IMR-90 (cell line): ENCODE data around the gene HSP90B1. TPM values are rescaled to one million over a fixed set of nuclear protein-coding genes. Genes with fewer than 3 reads are reported as not detected.
A peak's percentile ranks its signal among the peaks of the same experiment; 100 is the strongest.

Experiments
- ATAC-seq: fragments of 200-7000 bp; cut with Tn5 transposase; 2 replicates; pipeline ENCODE4 v1.9.1; 2020; ENCODE audit warnings: low read depth, mild to moderate bottlenecking, moderate library complexity
- BruUV-seq: library from RNA; stranded (reverse); fragments of 400-500 nt; replicated peaks from 2 replicates; lab custom pipeline; 2021; lab: Mats Ljungman, UMichigan
- CTCF ChIA-PET: fragments of 300-600 bp; formaldehyde crosslinking; extraction: SDS; loops from one replicate; lab custom pipeline; 2021; ENCODE audit warnings: antibody characterized with exemption; lab: Yijun Ruan, JAX
- POLR2A ChIA-PET: fragments of 300-600 bp; sonication (Branson Sonifier 250); formaldehyde crosslinking; loops from one replicate; lab custom pipeline; 2022; ENCODE audit warnings: antibody characterized with exemption; ENCODE audit not compliant: unreplicated experiment; lab: Charles Lee
- DNase-seq: peaks from one replicate; pipeline ENCODE4 v3.0.0; 2013
- H2AFZ ChIP-seq: replicated peaks from 2 replicates; pipeline ENCODE3; 2013; ENCODE audit warnings: low read length, mild to moderate bottlenecking; ENCODE audit not compliant: poor library complexity
- H2AK5ac ChIP-seq: 2 replicates; pipeline ENCODE4 v1.6.1; 2013; ENCODE audit warnings: low read depth, low read length, inconsistent platforms
- H2AK9ac ChIP-seq: replicated peaks from 2 replicates; pipeline ENCODE3; 2013; ENCODE audit warnings: mild to moderate bottlenecking, low read depth, low read length, moderate library complexity; ENCODE audit not compliant: poor library complexity
- H2BK120ac ChIP-seq: 2 replicates; pipeline ENCODE4 v1.6.1; 2013; ENCODE audit warnings: low read depth, low read length, inconsistent platforms
- H2BK15ac ChIP-seq: 3 replicates; pipeline ENCODE4 v1.6.1; 2013; ENCODE audit warnings: low read depth, low read length, inconsistent platforms
- H2BK20ac ChIP-seq: 2 replicates; pipeline ENCODE4 v1.6.1; 2013; ENCODE audit warnings: low read depth, mild to moderate bottlenecking, inconsistent platforms, low read length, moderate library complexity
- H2BK5ac ChIP-seq: 2 replicates; pipeline ENCODE4 v1.6.1; 2013; ENCODE audit warnings: mild to moderate bottlenecking, low read depth, low read length, inconsistent platforms; ENCODE audit not compliant: poor library complexity, severe bottlenecking
- H3K14ac ChIP-seq: replicated peaks from 2 replicates; pipeline ENCODE4 v1.6.1; 2013; ENCODE audit warnings: low read depth, low read length, inconsistent platforms
- H3K18ac ChIP-seq: 2 replicates; pipeline ENCODE4 v1.6.1; 2013; ENCODE audit warnings: low read depth, low read length, control low read depth
- H3K23ac ChIP-seq: 2 replicates; pipeline ENCODE4 v1.6.1; 2013; ENCODE audit warnings: low read depth, low read length, inconsistent platforms
- H3K27ac ChIP-seq: 2 replicates; pipeline ENCODE4 v1.5.1; 2013; ENCODE audit warnings: mild to moderate bottlenecking, control low read depth, low read length; ENCODE audit not compliant: insufficient read depth
- H3K27me3 ChIP-seq: 2 replicates; pipeline ENCODE4 v1.6.1; 2013; ENCODE audit warnings: low read length; ENCODE audit not compliant: control insufficient read depth, insufficient read depth
- H3K36me3 ChIP-seq: 2 replicates; pipeline ENCODE4 v1.6.1; 2013; ENCODE audit warnings: low read length, mixed read lengths; ENCODE audit not compliant: control insufficient read depth, insufficient read depth
- H3K4ac ChIP-seq: 2 replicates; pipeline ENCODE4 v1.6.1; 2013; ENCODE audit warnings: low read depth, low read length, inconsistent platforms
- H3K4me1 ChIP-seq: 2 replicates; pipeline ENCODE4 v1.6.1; 2013; ENCODE audit warnings: low read length, mixed read lengths; ENCODE audit not compliant: control insufficient read depth, insufficient read depth
- H3K4me2 ChIP-seq: 2 replicates; pipeline ENCODE4 v1.6.1; 2013; ENCODE audit warnings: low read depth, mild to moderate bottlenecking, control low read depth, low read length, moderate library complexity
- H3K4me3 ChIP-seq: 2 replicates; pipeline ENCODE4 v1.5.1; 2013; ENCODE audit warnings: low read depth, mild to moderate bottlenecking, control low read depth, low read length, moderate library complexity; ENCODE audit not compliant: insufficient read depth
- H3K56ac ChIP-seq: 2 replicates; pipeline ENCODE4 v1.6.1; 2013; ENCODE audit warnings: low read length, inconsistent platforms; ENCODE audit not compliant: insufficient read depth; ENCODE audit errors: extremely low read depth
- H3K79me1 ChIP-seq, 2 experiments: 2 replicates each; pipeline ENCODE4 v1.6.1; 2013; ENCODE audit warnings: low read length in 2 of 2, inconsistent platforms in 1 of 2, low read depth in 1 of 2
- H3K9ac ChIP-seq: 2 replicates; pipeline ENCODE4 v1.6.1; 2013; ENCODE audit warnings: low read depth, low read length, control low read depth
- H3K9me1 ChIP-seq: 2 replicates; pipeline ENCODE4 v1.6.1; 2013; ENCODE audit warnings: low read length, inconsistent platforms; ENCODE audit not compliant: insufficient read depth
- H3K9me3 ChIP-seq: 2 replicates; pipeline ENCODE4 v1.6.1; 2013; ENCODE audit warnings: low read length; ENCODE audit not compliant: control insufficient read depth, insufficient read depth
- H4K20me1 ChIP-seq: 2 replicates; pipeline ENCODE4 v1.6.1; 2013; ENCODE audit warnings: low read length, inconsistent platforms; ENCODE audit not compliant: insufficient read depth
- H4K5ac ChIP-seq: 2 replicates; pipeline ENCODE4 v1.6.1; 2013; ENCODE audit warnings: mild to moderate bottlenecking, low read depth, low read length, control low read depth
- H4K8ac ChIP-seq, 2 experiments: 2 replicates each; pipeline ENCODE4 v1.6.1; 2013; ENCODE audit warnings: low read depth in 2 of 2, low read length in 2 of 2, control low read depth in 1 of 2, inconsistent platforms in 1 of 2
- H4K91ac ChIP-seq: 2 replicates; pipeline ENCODE4 v1.6.1; 2013; ENCODE audit warnings: low read depth, low read length, inconsistent platforms; ENCODE audit not compliant: insufficient read depth
- CEBPB ChIP-seq: IDR thresholded peaks from 2 replicates; pipeline ENCODE4 v1.6.1; 2012; ENCODE audit warnings: low read depth, low read length, improper control_type of control experiment
- CHD1 ChIP-seq: IDR thresholded peaks from 2 replicates; pipeline ENCODE4 v1.6.1; 2012; ENCODE audit warnings: low read depth, low read length, improper control_type of control experiment
- FOS ChIP-seq: fragments of 150-350 bp; IDR thresholded peaks from 2 replicates; pipeline ENCODE4 v1.6.1; 2016; ENCODE audit warnings: low read depth, low read length
- MAZ ChIP-seq: IDR thresholded peaks from 2 replicates; pipeline ENCODE4 v1.6.1; 2012; ENCODE audit warnings: low read depth, mild to moderate bottlenecking, low read length, improper control_type of control experiment, moderate library complexity, borderline replicate concordance
- NFE2L2 ChIP-seq: fragments of 150-350 bp; IDR thresholded peaks from 2 replicates; pipeline ENCODE4 v1.6.1; 2016; ENCODE audit warnings: low read depth, mild to moderate bottlenecking, low read length
- POLR2A ChIP-seq: IDR thresholded peaks from 2 replicates; pipeline ENCODE4 v1.6.1; 2012; ENCODE audit warnings: mild to moderate bottlenecking, low read depth, low read length
- SMC3 ChIP-seq: fragments of 150-350 bp; IDR thresholded peaks from 2 replicates; pipeline ENCODE4 v1.6.1; 2016; ENCODE audit warnings: low read depth, mild to moderate bottlenecking, antibody characterized with exemption, low read length, moderate library complexity
- WGBS, 2 experiments: methylation state at CpG; one replicate each; pipeline versions ENCODE4 v1.1.5 to v1.1.7; 2013; ENCODE audit warnings: missing lambda C conversion rate in 2 of 2; ENCODE audit not compliant: insufficient read length in 1 of 2; ENCODE audit errors: extremely low coverage in 2 of 2; 5-methylcytosine and 5-hydroxymethylcytosine counted together
- dilution Hi-C: fragments of 300-500 bp; cut with HindIII; formaldehyde crosslinking; loops from one replicate; pipeline ENCODE4 v1.14.3; 2018; ENCODE audit warnings: low sequenced_read_pairs; ENCODE audit not compliant: unreplicated experiment
- in situ Hi-C: fragments of 300-500 bp; cut with MboI; formaldehyde crosslinking; loops from 3 replicates; pipeline ENCODE4 v1.14.3; 2019; ENCODE audit warnings: low sequenced_read_pairs, inconsistent platforms, mixed read lengths
- intact Hi-C: fragments of 100-400 bp; cut with micrococcal nuclease; formaldehyde crosslinking; loops from 2 replicates; pipeline ENCODE4 v1.10.0; 2022
- polyA plus RNA-seq, 3 experiments: library from polyadenylated mRNA; depleted of rRNA; stranded (reverse); fragments of >200 nt; gene quantifications; 2 replicates each; pipeline ENCODE4 v1.2.3, GENCODE V29; 2012; ENCODE audit warnings: low replicate concordance in 1 of 3
- total RNA-seq: library from RNA; depleted of rRNA; stranded (reverse); fragments of >200 nt; gene quantifications from 2 replicates; pipeline ENCODE4 v1.2.3, GENCODE V29; 2012
- TF ChIP-seq, protein P1 (sequence below): fragments of 150-350 bp; IDR thresholded peaks from 2 replicates; pipeline ENCODE4 v1.6.1; 2017; ENCODE audit warnings: mild to moderate bottlenecking, antibody characterized with exemption, low read length, low read depth
- TF ChIP-seq, protein P2 (sequence below): fragments of 150-350 bp; IDR thresholded peaks from 2 replicates; pipeline ENCODE4 v1.6.1; 2016; ENCODE audit warnings: low read depth, mild to moderate bottlenecking, low read length, moderate library complexity, borderline replicate concordance
- TF ChIP-seq, protein P3 (sequence below): conservative IDR thresholded peaks from 2 replicates; pipeline ENCODE4 v1.5.1; 2012; ENCODE audit warnings: mild to moderate bottlenecking, low read depth, low read length, improper control_type of control experiment

The HSP90B1 gene
- total and polyA plus RNA-seq, 2 of the 4 experiments (the other 2 are of a cell fraction) = 398 to 765 TPM

DNA sequence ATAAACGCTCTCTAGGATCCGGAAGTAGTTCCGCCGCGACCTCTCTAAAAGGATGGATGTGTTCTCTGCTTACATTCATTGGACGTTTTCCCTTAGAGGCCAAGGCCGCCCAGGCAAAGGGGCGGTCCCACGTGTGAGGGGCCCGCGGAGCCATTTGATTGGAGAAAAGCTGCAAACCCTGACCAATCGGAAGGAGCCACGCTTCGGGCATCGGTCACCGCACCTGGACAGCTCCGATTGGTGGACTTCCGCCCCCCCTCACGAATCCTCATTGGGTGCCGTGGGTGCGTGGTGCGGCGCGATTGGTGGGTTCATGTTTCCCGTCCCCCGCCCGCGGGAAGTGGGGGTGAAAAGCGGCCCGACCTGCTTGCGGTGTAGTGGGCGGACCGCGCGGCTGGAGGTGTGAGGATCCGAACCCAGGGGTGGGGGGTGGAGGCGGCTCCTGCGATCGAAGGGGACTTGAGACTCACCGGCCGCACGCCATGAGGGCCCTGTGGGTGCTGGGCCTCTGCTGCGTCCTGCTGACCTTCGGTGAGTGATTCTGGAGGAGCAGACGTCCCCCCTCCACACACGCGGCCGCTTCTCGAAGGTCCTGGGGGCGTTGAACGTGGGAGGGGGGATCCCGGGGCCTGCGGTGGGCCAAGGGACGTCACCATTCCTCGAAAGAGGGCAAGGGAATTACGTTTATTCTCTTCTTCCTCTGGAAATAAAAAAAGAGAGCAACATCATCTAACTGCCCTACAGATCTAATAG lies at the start of gene HSP90B1 (continued):
- TF ChIP-seq CEBPB = no peak
- TF ChIP-seq SMC3 = no peak
- TF ChIP-seq, protein P1, sequence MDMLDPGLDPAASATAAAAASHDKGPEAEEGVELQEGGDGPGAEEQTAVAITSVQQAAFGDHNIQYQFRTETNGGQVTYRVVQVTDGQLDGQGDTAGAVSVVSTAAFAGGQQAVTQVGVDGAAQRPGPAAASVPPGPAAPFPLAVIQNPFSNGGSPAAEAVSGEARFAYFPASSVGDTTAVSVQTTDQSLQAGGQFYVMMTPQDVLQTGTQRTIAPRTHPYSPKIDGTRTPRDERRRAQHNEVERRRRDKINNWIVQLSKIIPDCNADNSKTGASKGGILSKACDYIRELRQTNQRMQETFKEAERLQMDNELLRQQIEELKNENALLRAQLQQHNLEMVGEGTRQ = peak; percentile 79
- no peak for TF ChIP-seq CHD1

DNA sequence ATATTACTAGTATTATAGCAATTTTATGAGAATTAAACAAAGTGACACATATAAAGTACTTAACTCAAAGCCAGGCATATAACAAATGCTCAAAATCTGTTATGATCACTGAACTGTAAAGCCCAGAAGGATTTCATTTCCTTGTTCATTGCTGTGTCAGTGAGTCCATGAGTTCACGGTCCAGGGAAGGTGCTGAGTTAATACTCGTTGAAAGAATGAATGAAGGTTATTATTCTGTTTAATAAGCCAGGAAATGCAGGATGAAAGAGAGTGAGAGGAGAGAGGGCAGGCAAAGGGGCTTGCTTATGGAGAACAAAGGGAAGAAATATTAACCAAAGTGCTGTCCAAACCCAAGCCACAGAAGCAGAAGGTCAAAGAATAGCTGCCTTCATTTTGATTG lies 48.9 kb upstream of the HSP90B1 start:
- Histone ChIP-seq H2BK120ac (no peak overlapping the region), H3K18ac (no peak overlapping the region), H4K5ac (no peak overlapping the region), H2AK5ac (no peak overlapping the region), H4K8ac (no peak overlapping the region), H3K4me3 (no peak overlapping the region), H2BK5ac (no peak overlapping the region), H4K20me1 (no peaks in the 10 kb centered on the region), H3K9me3 (no peaks in the 10 kb centered on the region), H2AFZ (no peak overlapping the region), H4K91ac (no peak overlapping the region), H2AK9ac (no peak overlapping the region), H3K4ac (no peak overlapping the region), H3K56ac (no peak overlapping the region), H3K9me1 (no peaks in the 10 kb centered on the region), H3K14ac (no peak overlapping the region), H3K4me1 (no peaks in the 10 kb centered on the region), H3K36me3 (no peaks in the 10 kb centered on the region), H2BK20ac (no peak overlapping the region), H3K27me3 (no peaks in the 10 kb centered on the region; the same call in 1 of the 2 replicates), H3K23ac (no peak overlapping the region), H2BK15ac (no peak overlapping the region), H3K79me1 (no peaks in the 10 kb centered on the region), H3K9ac (no peak overlapping the region), H3K4me2 (no peak overlapping the region), H3K27ac (no peak overlapping the region)
- dilution Hi-C loops (no loop called here), in situ Hi-C loops (loop anchor here (10.0 kb wide), 1 partner anchor 224 kb away; no protein-coding TSS in a partner anchor), intact Hi-C loops (loop anchor here (10.0 kb wide), 1 partner anchor 504 kb away; no protein-coding TSS in a partner anchor)
- POLR2A ChIA-PET = no interaction called here
- BruUV-seq = no TSS peak
- 64% methylated on average over 2 of the region's 2 CpGs; no CpG with 5 or more reads in 1 of the 2 experiments for WGBS, 2 experiments
- ATAC-seq (no peak), DNase-seq (no peak)
- CTCF ChIA-PET = no interaction called here
- no peak for TF ChIP-seq FOS
- TF ChIP-seq, protein P2, sequence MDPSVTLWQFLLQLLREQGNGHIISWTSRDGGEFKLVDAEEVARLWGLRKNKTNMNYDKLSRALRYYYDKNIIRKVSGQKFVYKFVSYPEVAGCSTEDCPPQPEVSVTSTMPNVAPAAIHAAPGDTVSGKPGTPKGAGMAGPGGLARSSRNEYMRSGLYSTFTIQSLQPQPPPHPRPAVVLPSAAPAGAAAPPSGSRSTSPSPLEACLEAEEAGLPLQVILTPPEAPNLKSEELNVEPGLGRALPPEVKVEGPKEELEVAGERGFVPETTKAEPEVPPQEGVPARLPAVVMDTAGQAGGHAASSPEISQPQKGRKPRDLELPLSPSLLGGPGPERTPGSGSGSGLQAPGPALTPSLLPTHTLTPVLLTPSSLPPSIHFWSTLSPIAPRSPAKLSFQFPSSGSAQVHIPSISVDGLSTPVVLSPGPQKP = no peak
- TF ChIP-seq, protein P1 = no peak
- TF ChIP-seq POLR2A = no peak
- TF ChIP-seq CEBPB = no peak
- no peak for TF ChIP-seq SMC3
- no peak for TF ChIP-seq NFE2L2
- TF ChIP-seq, protein P3, sequence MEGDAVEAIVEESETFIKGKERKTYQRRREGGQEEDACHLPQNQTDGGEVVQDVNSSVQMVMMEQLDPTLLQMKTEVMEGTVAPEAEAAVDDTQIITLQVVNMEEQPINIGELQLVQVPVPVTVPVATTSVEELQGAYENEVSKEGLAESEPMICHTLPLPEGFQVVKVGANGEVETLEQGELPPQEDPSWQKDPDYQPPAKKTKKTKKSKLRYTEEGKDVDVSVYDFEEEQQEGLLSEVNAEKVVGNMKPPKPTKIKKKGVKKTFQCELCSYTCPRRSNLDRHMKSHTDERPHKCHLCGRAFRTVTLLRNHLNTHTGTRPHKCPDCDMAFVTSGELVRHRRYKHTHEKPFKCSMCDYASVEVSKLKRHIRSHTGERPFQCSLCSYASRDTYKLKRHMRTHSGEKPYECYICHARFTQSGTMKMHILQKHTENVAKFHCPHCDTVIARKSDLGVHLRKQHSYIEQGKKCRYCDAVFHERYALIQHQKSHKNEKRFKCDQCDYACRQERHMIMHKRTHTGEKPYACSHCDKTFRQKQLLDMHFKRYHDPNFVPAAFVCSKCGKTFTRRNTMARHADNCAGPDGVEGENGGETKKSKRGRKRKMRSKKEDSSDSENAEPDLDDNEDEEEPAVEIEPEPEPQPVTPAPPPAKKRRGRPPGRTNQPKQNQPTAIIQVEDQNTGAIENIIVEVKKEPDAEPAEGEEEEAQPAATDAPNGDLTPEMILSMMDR = no peak
- no peak for TF ChIP-seq MAZ
